Peyer's patch (tissue), 4 donors: ENCODE measurements around the gene DIS3L2.

Experiments
- POLR2A ChIP-seq, 2 donors: fragments of 450-650 bp; IDR thresholded peaks; one replicate each; pipeline ENCODE4 v1.5.1; 2017; ENCODE audit warnings: antibody characterized with exemption in 2 of 2, mild to moderate bottlenecking in 2 of 2, moderate library complexity in 2 of 2
- TF ChIP-seq, protein P1 (sequence below), 6 experiments: fragments of 450-650 bp in 4 of 6; fragments of 200-600 bp in 2 of 6; sonication (generic) in 1 of 6; IDR thresholded peaks; one replicate each; pipeline ENCODE4 v1.5.1; 2017 to 2019; ENCODE audit warnings: antibody characterized with exemption in 6 of 6, mild to moderate bottlenecking in 3 of 6, moderate library complexity in 1 of 6

DNA sequence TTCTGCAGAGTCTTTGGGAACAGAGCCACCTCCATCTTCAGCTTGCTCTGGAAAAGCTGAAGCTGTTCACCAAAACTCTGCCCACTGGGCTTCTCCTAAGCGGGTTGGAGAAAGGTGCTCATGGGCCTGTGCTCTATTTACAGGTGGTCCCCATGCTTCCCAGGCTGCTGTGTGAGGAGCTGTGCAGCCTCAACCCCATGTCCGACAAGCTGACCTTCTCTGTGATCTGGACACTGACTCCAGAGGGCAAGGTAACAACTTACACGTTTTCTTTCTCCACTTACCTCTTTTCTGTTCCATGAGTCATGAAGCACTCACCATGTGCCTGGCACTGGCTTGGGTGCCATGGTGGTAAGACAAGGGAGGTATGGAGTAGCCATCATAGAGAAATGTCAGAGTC, 287.6 kb downstream of the DIS3L2 start:
- TF ChIP-seq, protein P1, sequence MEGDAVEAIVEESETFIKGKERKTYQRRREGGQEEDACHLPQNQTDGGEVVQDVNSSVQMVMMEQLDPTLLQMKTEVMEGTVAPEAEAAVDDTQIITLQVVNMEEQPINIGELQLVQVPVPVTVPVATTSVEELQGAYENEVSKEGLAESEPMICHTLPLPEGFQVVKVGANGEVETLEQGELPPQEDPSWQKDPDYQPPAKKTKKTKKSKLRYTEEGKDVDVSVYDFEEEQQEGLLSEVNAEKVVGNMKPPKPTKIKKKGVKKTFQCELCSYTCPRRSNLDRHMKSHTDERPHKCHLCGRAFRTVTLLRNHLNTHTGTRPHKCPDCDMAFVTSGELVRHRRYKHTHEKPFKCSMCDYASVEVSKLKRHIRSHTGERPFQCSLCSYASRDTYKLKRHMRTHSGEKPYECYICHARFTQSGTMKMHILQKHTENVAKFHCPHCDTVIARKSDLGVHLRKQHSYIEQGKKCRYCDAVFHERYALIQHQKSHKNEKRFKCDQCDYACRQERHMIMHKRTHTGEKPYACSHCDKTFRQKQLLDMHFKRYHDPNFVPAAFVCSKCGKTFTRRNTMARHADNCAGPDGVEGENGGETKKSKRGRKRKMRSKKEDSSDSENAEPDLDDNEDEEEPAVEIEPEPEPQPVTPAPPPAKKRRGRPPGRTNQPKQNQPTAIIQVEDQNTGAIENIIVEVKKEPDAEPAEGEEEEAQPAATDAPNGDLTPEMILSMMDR (IDR thresholded peaks at IDR 0.05), result no peak
- TF ChIP-seq POLR2A (IDR thresholded peaks at IDR 0.05), result no peak
